VCaP (cell line): ENCODE data around the gene NR2F2.

Source experiments
- H3K27ac ChIP-seq: fragments of 450-650 bp; 2 replicates; pipeline ENCODE4 v1.5.1; 2017
- CTCF ChIP-seq: fragments of 450-650 bp; conservative IDR thresholded peaks from 2 replicates; pipeline ENCODE4 v1.5.1; 2017; ENCODE audit warnings: mild to moderate bottlenecking, moderate library complexity

Gene NR2F2

GRCh38 chr15:96350934-96351724 is 20.6 kb downstream of the NR2F2 start:
- no peak overlapping the region for H3K27ac ChIP-seq
- no peak for TF ChIP-seq CTCF

- no peak for TF ChIP-seq CTCF
- H3K27ac ChIP-seq, result no peak overlapping the region
Observed at GRCh38 chr15:96351761-96352603, 21.5 kb downstream of the NR2F2 start.

- H3K27ac ChIP-seq, result no peak overlapping the region
- no peak for TF ChIP-seq CTCF
Observed at GRCh38 chr15:96352604-96353405, 22.3 kb downstream of the NR2F2 start.

GRCh38 chr15:96353416-96353929 is 23.0 kb downstream of the NR2F2 start:
- TF ChIP-seq CTCF, result no peak
- no peak overlapping the region for H3K27ac ChIP-seq

- H3K27ac ChIP-seq, result 0 out of 2 replicates have a peak overlapping the region, but pooled peaks have one; percentile 7
- TF ChIP-seq CTCF, result no peak
Observed at GRCh38 chr15:96353930-96354730, 23.6 kb downstream of the NR2F2 start.

GRCh38 chr15:96354731-96355567 is 24.4 kb downstream of the NR2F2 start:
- 0 out of 2 replicates have a peak overlapping the region, but pooled peaks have one; percentile 7 for H3K27ac ChIP-seq
- 0 out of 2 replicates have a peak, but pooled peaks have one; percentile 15 for TF ChIP-seq CTCF
